ENCODE results near the gene SEMA3E. TPM values are rescaled to one million over a fixed set of nuclear protein-coding genes. Genes with fewer than 3 reads are reported as not detected.

SEMA3E gene
- total and polyA plus RNA-seq, 9 of the 15 experiments (the other 6 are each of a cell fraction or from before 2014, with no cell fraction given): 0.01 to 1.4 (median 0.14) TPM; not detected in 2

DNA sequence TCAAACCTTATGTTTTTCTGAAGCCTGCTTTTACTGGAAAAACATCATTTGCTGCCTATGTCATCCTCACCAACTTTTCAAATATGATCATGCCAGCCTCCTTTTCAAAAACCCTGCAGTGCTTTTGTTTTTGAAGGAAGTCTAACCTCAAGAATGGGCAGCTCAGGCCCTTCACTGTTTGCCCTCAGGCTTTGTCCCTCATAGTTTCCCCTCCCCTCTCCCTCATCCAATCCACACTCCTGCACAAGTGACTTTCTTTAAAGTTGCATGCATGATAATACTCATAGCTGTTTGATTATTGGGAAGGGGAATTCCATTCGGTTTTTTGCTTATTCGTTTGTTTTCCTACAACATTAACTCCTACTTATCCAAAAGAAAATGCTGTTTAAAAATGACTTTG is 219.4 kb downstream of the SEMA3E start (continued):
- TF ChIP-seq HOXB6 (CRISPR knock-in tag; IDR thresholded peaks at IDR 0.05; ENCODE audit: borderline replicate concordance) (no peak), NCOA1 (IDR thresholded peaks at IDR 0.05; ENCODE audit: low read depth) (no peak), STAT5A (IDR thresholded peaks at IDR 0.05; ENCODE audit: borderline replicate concordance, low read length) (no peak), ZEB2 (IDR thresholded peaks at IDR 0.05) (no peak)
- TF ChIP-seq, protein P1, sequence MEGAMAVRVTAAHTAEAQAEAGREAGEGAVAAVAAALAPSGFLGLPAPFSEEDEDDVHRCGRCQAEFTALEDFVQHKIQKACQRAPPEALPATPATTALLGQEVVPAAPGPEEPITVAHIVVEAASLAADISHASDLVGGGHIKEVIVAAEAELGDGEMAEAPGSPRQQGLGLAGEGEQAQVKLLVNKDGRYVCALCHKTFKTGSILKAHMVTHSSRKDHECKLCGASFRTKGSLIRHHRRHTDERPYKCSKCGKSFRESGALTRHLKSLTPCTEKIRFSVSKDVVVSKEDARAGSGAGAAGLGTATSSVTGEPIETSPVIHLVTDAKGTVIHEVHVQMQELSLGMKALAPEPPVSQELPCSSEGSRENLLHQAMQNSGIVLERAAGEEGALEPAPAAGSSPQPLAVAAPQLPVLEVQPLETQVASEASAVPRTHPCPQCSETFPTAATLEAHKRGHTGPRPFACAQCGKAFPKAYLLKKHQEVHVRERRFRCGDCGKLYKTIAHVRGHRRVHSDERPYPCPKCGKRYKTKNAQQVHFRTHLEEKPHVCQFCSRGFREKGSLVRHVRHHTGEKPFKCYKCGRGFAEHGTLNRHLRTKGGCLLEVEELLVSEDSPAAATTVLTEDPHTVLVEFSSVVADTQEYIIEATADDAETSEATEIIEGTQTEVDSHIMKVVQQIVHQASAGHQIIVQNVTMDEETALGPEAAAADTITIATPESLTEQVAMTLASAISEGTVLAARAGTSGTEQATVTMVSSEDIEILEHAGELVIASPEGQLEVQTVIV (CRISPR knock-in tag; IDR thresholded peaks at IDR 0.05; ENCODE audit: borderline replicate concordance): no peak
- TF ChIP-seq, protein P2, sequence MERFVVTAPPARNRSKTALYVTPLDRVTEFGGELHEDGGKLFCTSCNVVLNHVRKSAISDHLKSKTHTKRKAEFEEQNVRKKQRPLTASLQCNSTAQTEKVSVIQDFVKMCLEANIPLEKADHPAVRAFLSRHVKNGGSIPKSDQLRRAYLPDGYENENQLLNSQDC (CRISPR knock-in tag; IDR thresholded peaks at IDR 0.05): no peak
- TF ChIP-seq, protein P3, sequence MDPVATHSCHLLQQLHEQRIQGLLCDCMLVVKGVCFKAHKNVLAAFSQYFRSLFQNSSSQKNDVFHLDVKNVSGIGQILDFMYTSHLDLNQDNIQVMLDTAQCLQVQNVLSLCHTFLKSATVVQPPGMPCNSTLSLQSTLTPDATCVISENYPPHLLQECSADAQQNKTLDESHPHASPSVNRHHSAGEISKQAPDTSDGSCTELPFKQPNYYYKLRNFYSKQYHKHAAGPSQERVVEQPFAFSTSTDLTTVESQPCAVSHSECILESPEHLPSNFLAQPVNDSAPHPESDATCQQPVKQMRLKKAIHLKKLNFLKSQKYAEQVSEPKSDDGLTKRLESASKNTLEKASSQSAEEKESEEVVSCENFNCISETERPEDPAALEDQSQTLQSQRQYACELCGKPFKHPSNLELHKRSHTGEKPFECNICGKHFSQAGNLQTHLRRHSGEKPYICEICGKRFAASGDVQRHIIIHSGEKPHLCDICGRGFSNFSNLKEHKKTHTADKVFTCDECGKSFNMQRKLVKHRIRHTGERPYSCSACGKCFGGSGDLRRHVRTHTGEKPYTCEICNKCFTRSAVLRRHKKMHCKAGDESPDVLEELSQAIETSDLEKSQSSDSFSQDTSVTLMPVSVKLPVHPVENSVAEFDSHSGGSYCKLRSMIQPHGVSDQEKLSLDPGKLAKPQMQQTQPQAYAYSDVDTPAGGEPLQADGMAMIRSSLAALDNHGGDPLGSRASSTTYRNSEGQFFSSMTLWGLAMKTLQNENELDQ (CRISPR knock-in tag; IDR thresholded peaks at IDR 0.05; ENCODE audit: borderline replicate concordance): no peak
